ENCODE results near the gene ZFP36L1.
"Not testable (repeated sequence)": the region's sequence is repeated elsewhere in the genome, so short reads cannot be mapped to it uniquely, and the experiment has no call there.

The ZFP36L1 gene

GRCh38 chr14:68767248-68767645 is 25.6 kb downstream of the ZFP36L1 start:
- Histone ChIP-seq H3K36me3 (ENCODE audit: control insufficient read depth in 1 of 2, insufficient read depth in 2 of 2, low read length in 2 of 2) (no peaks in the 10 kb centered on the region), H3K9me3 (ENCODE audit: insufficient read depth, low read depth, low read length) (peaks cover 2% of the 10 kb centered on the region), H3K4me3 (ENCODE audit: low read depth, low read length) (no peak overlapping the region), H3K14ac (ENCODE audit: low read length) (no peak overlapping the region), H4K12ac (ENCODE audit: low read depth, low read length) (no peak overlapping the region), H3K4me2 (ENCODE audit: low read length) (no peak overlapping the region), H3K9ac (ENCODE audit: low read length) (no peak overlapping the region), H2AK5ac (ENCODE audit: low read length) (no peak overlapping the region), H3K4ac (ENCODE audit: low read depth, low read length) (no peak overlapping the region), H3K4me1 (ENCODE audit: control insufficient read depth in 1 of 2, insufficient read depth in 2 of 2, low read length in 2 of 2) (peaks cover 4 to 9% of the 10 kb centered on the region in 2 experiments), H3K79me1 (ENCODE audit: low read length) (no peaks in the 10 kb centered on the region), H2BK12ac (ENCODE audit: low read length) (no peak overlapping the region), H4K91ac (ENCODE audit: low read depth, low read length) (no peak overlapping the region), H3K18ac (ENCODE audit: low read length) (no peak overlapping the region), H2BK5ac (ENCODE audit: low read depth, low read length, poor library complexity) (no peak overlapping the region), H2BK120ac (ENCODE audit: insufficient read depth, low read length, poor library complexity) (no peak overlapping the region), H3K79me2 (ENCODE audit: control insufficient read depth, insufficient read depth, low read length, poor library complexity) (no peaks in the 10 kb centered on the region), H4K8ac (ENCODE audit: low read depth, low read length) (no peak overlapping the region), H3K27me3 (ENCODE audit: insufficient read depth, low read length) (no peaks in the 10 kb centered on the region), H3K23ac (ENCODE audit: low read length) (no peak overlapping the region), H2AFZ (ENCODE audit: insufficient read depth, low read length, poor library complexity) (no peak overlapping the region), H3K27ac (ENCODE audit: low read depth, low read length) (no peak overlapping the region)
- WGBS (ENCODE audit: extremely low coverage, insufficient coverage, insufficient read length), result no CpG with 5 or more reads among the region's 5 CpGs
- no peak for DNase-seq

GRCh38 chr14:68766299-68767247 is 26.3 kb downstream of the ZFP36L1 start:
- Histone ChIP-seq H3K4me2 (ENCODE audit: low read length) (no peak overlapping the region), H2AFZ (ENCODE audit: insufficient read depth, low read length, poor library complexity) (no peak overlapping the region), H3K9ac (ENCODE audit: low read length) (no peak overlapping the region), H2BK5ac (ENCODE audit: low read depth, low read length, poor library complexity) (no peak overlapping the region), H2AK5ac (ENCODE audit: low read length) (no peak overlapping the region), H3K14ac (ENCODE audit: low read length) (no peak overlapping the region), H3K4me3 (ENCODE audit: low read depth, low read length) (no peak overlapping the region), H4K8ac (ENCODE audit: low read depth, low read length) (no peak overlapping the region), H4K12ac (ENCODE audit: low read depth, low read length) (no peak overlapping the region), H2BK120ac (ENCODE audit: insufficient read depth, low read length, poor library complexity) (no peak overlapping the region), H3K79me1 (ENCODE audit: low read length) (no peaks in the 10 kb centered on the region), H3K79me2 (ENCODE audit: control insufficient read depth, insufficient read depth, low read length, poor library complexity) (no peaks in the 10 kb centered on the region), H3K27me3 (ENCODE audit: insufficient read depth, low read length) (no peaks in the 10 kb centered on the region), H3K4me1 (ENCODE audit: control insufficient read depth in 1 of 2, insufficient read depth in 2 of 2, low read length in 2 of 2) (peaks cover 4 to 9% of the 10 kb centered on the region in 2 experiments), H3K27ac (ENCODE audit: low read depth, low read length) (no peak overlapping the region), H3K36me3 (ENCODE audit: control insufficient read depth in 1 of 2, insufficient read depth in 2 of 2, low read length in 2 of 2) (no peaks in the 10 kb centered on the region), H3K18ac (ENCODE audit: low read length) (no peak overlapping the region), H4K91ac (ENCODE audit: low read depth, low read length) (no peak overlapping the region), H3K23ac (ENCODE audit: low read length) (no peak overlapping the region), H3K9me3 (ENCODE audit: insufficient read depth, low read depth, low read length) (peaks cover 2% of the 10 kb centered on the region), H2BK12ac (ENCODE audit: low read length) (no peak overlapping the region), H3K4ac (ENCODE audit: low read depth, low read length) (no peak overlapping the region)
- DNase-seq, result no peak
- WGBS (ENCODE audit: extremely low coverage, insufficient coverage, insufficient read length), result no CpG with 5 or more reads among the region's 7 CpGs

- H3K79me2 ChIP-seq (ENCODE audit: control insufficient read depth, insufficient read depth, low read length, poor library complexity); H3K36me3 ChIP-seq (ENCODE audit: control insufficient read depth in 1 of 2, insufficient read depth in 2 of 2, low read length in 2 of 2); H3K27me3 ChIP-seq (ENCODE audit: insufficient read depth, low read length); H3K4me1 ChIP-seq (ENCODE audit: control insufficient read depth in 1 of 2, insufficient read depth in 2 of 2, low read length in 2 of 2); DNase-seq; H3K4ac ChIP-seq (ENCODE audit: low read depth, low read length); H3K27ac ChIP-seq (ENCODE audit: low read depth, low read length); H3K4me3 ChIP-seq (ENCODE audit: low read depth, low read length); H3K14ac ChIP-seq (ENCODE audit: low read length); H3K79me1 ChIP-seq (ENCODE audit: low read length); H2AFZ ChIP-seq (ENCODE audit: insufficient read depth, low read length, poor library complexity); H4K8ac ChIP-seq (ENCODE audit: low read depth, low read length); H4K91ac ChIP-seq (ENCODE audit: low read depth, low read length); H2BK12ac ChIP-seq (ENCODE audit: low read length); H3K9me3 ChIP-seq (ENCODE audit: insufficient read depth, low read depth, low read length); H4K12ac ChIP-seq (ENCODE audit: low read depth, low read length); H2BK5ac ChIP-seq (ENCODE audit: low read depth, low read length, poor library complexity); H3K23ac ChIP-seq (ENCODE audit: low read length); H3K18ac ChIP-seq (ENCODE audit: low read length); H3K9ac ChIP-seq (ENCODE audit: low read length); H2BK120ac ChIP-seq (ENCODE audit: insufficient read depth, low read length, poor library complexity); H3K4me2 ChIP-seq (ENCODE audit: low read length): not testable (repeated sequence)
- no CpG with 5 or more reads among the region's 4 CpGs for WGBS (ENCODE audit: extremely low coverage, insufficient coverage, insufficient read length)
- H2AK5ac ChIP-seq (ENCODE audit: low read length), result peak overlapping the region; percentile 12
Observed at GRCh38 chr14:68763843-68764242, 29.0 kb downstream of the ZFP36L1 start.

- H3K79me2 ChIP-seq (ENCODE audit: control insufficient read depth, insufficient read depth, low read length, poor library complexity), result no peaks in the 10 kb centered on the region
- H3K27ac ChIP-seq (ENCODE audit: low read depth, low read length), result no peak overlapping the region
Observed at GRCh38 chr14:68762953-68763764, 29.7 kb downstream of the ZFP36L1 start.

More at GRCh38 chr14:68762953-68763764, 29.7 kb downstream of the ZFP36L1 start:
- Histone ChIP-seq H2AK5ac (ENCODE audit: low read length) (no peak overlapping the region), H2BK120ac (ENCODE audit: insufficient read depth, low read length, poor library complexity) (no peak overlapping the region), H2BK5ac (ENCODE audit: low read depth, low read length, poor library complexity) (no peak overlapping the region), H4K91ac (ENCODE audit: low read depth, low read length) (no peak overlapping the region), H3K4me3 (ENCODE audit: low read depth, low read length) (no peak overlapping the region), H3K14ac (ENCODE audit: low read length) (no peak overlapping the region), H3K27me3 (ENCODE audit: insufficient read depth, low read length) (no peaks in the 10 kb centered on the region), H2BK12ac (ENCODE audit: low read length) (peak overlapping the region; percentile 3), H3K23ac (ENCODE audit: low read length) (no peak overlapping the region), H3K4ac (ENCODE audit: low read depth, low read length) (no peak overlapping the region), H2AFZ (ENCODE audit: insufficient read depth, low read length, poor library complexity) (no peak overlapping the region), H4K12ac (ENCODE audit: low read depth, low read length) (no peak overlapping the region), H3K9ac (ENCODE audit: low read length) (no peak overlapping the region), H3K36me3 (ENCODE audit: control insufficient read depth in 1 of 2, insufficient read depth in 2 of 2, low read length in 2 of 2) (no peaks in the 10 kb centered on the region), H3K4me1 (ENCODE audit: control insufficient read depth in 1 of 2, insufficient read depth in 2 of 2, low read length in 2 of 2) (peaks cover 4 to 9% of the 10 kb centered on the region in 2 experiments), H3K4me2 (ENCODE audit: low read length) (no peak overlapping the region), H4K8ac (ENCODE audit: low read depth, low read length) (no peak overlapping the region), H3K9me3 (ENCODE audit: insufficient read depth, low read depth, low read length) (peaks cover 2% of the 10 kb centered on the region), H3K18ac (ENCODE audit: low read length) (no peak overlapping the region), H3K79me1 (ENCODE audit: low read length) (peaks cover 3% of the 10 kb centered on the region)
- WGBS (ENCODE audit: extremely low coverage, insufficient coverage, insufficient read length), result no CpG with 5 or more reads among the region's 11 CpGs
- DNase-seq, result no peak
